ENCODE data around the gene TOGARAM2. TPM values are rescaled to one million over a fixed set of nuclear protein-coding genes. Genes with fewer than 3 reads are reported as not detected.

TOGARAM2 gene
- polyA plus RNA-seq, 1 donor (not counting 4 experiments of a cell fraction or from before 2014, with no cell fraction given): 0.10 TPM

GRCh38 chr2:28991021-28991420 lies 9.9 kb downstream of the TOGARAM2 start:
- Histone ChIP-seq H2AFZ (ENCODE audit: control insufficient read depth, low read length) (no peak overlapping the region), H3K4me1 (ENCODE audit: control insufficient read depth, extremely low read depth, insufficient read depth, low read length) (peaks cover 14% of the 10 kb centered on the region), H3K4me2 (ENCODE audit: control insufficient read depth, extremely low read depth, insufficient read depth, low read depth, low read length) (no peak overlapping the region), H3K9ac (ENCODE audit: control insufficient read depth, extremely low read depth, insufficient read depth, low read length) (no peak overlapping the region), H4K20me1 (ENCODE audit: control insufficient read depth, extremely low read depth, insufficient read depth, low read length) (no peaks in the 10 kb centered on the region), H3K36me3 (ENCODE audit: control insufficient read depth in 2 of 2, extremely low read depth in 1 of 2, insufficient read depth in 2 of 2, low read length in 2 of 2) (no peaks in the 10 kb centered on the region), H3K27me3 (ENCODE audit: control insufficient read depth, extremely low read depth, insufficient read depth, low read length) (no peaks in the 10 kb centered on the region), H3K9me1 (ENCODE audit: control insufficient read depth, extremely low read depth, insufficient read depth, low read length) (no peaks in the 10 kb centered on the region), H3K79me2 (ENCODE audit: control insufficient read depth, insufficient read depth, low read length) (no peaks in the 10 kb centered on the region), H3K27ac (ENCODE audit: control insufficient read depth, insufficient read depth, low read length) (no peak overlapping the region), H3K4me3 (ENCODE audit: control insufficient read depth in 2 of 3, extremely low read depth in 1 of 3, insufficient read depth in 2 of 3, low read depth in 1 of 3, low read length in 3 of 3) (no peak overlapping the region), H3K9me3 (ENCODE audit: control insufficient read depth, low read depth, low read length) (no peaks in the 10 kb centered on the region)
- TF ChIP-seq EZH2 (IDR thresholded peaks at IDR 0.05; ENCODE audit: low read length) (no peak), CTCF (optimal IDR thresholded peaks at IDR 0.05 in 1 of 3, IDR thresholded peaks at IDR 0.05 in 1 of 3, conservative IDR thresholded peaks at IDR 0.05 in 1 of 3; ENCODE audit: extremely low read depth in 1 of 3, insufficient read depth in 2 of 3, low read length in 3 of 3) (no peak)
- dilution Hi-C loops (cut with MboI; ENCODE audit: extremely low pct_ligation_motif_present, low sequenced_read_pairs): no loop called here
- DNase-seq (ENCODE audit: low read depth, low spot score) (no peak), FAIRE-seq (no peak)

DNA sequence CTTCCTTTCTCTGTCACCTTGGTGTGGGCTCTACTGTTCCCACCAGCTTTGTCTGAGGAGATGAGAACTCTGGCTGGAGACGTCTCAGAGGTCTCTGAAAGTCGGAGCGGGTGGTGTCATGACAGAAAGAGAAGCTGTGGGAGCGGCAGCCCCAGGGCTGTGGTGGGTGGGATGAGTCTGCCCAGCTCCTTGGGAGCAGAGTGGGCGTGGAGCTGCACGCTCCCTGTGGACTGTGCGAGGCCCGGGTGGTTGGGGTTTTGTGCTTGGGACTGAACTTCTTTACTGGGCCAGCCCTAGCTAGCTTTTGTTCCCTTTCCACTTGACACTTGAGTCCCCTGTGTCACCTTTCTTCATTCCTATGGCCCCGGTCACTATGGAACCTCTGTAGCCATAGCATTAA lies 10.4 kb downstream of the TOGARAM2 start:
- Histone ChIP-seq H3K4me3 (ENCODE audit: control insufficient read depth in 2 of 3, extremely low read depth in 1 of 3, insufficient read depth in 2 of 3, low read depth in 1 of 3, low read length in 3 of 3) (no peak overlapping the region), H3K27ac (ENCODE audit: control insufficient read depth, insufficient read depth, low read length) (no peak overlapping the region), H3K9me3 (ENCODE audit: control insufficient read depth, low read depth, low read length) (no peaks in the 10 kb centered on the region), H3K79me2 (ENCODE audit: control insufficient read depth, insufficient read depth, low read length) (no peaks in the 10 kb centered on the region), H3K9me1 (ENCODE audit: control insufficient read depth, extremely low read depth, insufficient read depth, low read length) (no peaks in the 10 kb centered on the region), H2AFZ (ENCODE audit: control insufficient read depth, low read length) (no peak overlapping the region), H3K36me3 (ENCODE audit: control insufficient read depth in 2 of 2, extremely low read depth in 1 of 2, insufficient read depth in 2 of 2, low read length in 2 of 2) (no peaks in the 10 kb centered on the region), H4K20me1 (ENCODE audit: control insufficient read depth, extremely low read depth, insufficient read depth, low read length) (no peaks in the 10 kb centered on the region), H3K4me2 (ENCODE audit: control insufficient read depth, extremely low read depth, insufficient read depth, low read depth, low read length) (no peak overlapping the region), H3K9ac (ENCODE audit: control insufficient read depth, extremely low read depth, insufficient read depth, low read length) (no peak overlapping the region), H3K4me1 (ENCODE audit: control insufficient read depth, extremely low read depth, insufficient read depth, low read length) (peaks cover 16% of the 10 kb centered on the region), H3K27me3 (ENCODE audit: control insufficient read depth, extremely low read depth, insufficient read depth, low read length) (no peaks in the 10 kb centered on the region)
- DNase-seq (ENCODE audit: low read depth, low spot score): no peak
- no peak for FAIRE-seq
- TF ChIP-seq CTCF (optimal IDR thresholded peaks at IDR 0.05 in 1 of 3, IDR thresholded peaks at IDR 0.05 in 1 of 3, conservative IDR thresholded peaks at IDR 0.05 in 1 of 3; ENCODE audit: extremely low read depth in 1 of 3, insufficient read depth in 2 of 3, low read length in 3 of 3) (no peak), EZH2 (IDR thresholded peaks at IDR 0.05; ENCODE audit: low read length) (no peak)
- dilution Hi-C loops (cut with MboI; ENCODE audit: extremely low pct_ligation_motif_present, low sequenced_read_pairs): no loop called here

Measured in keratinocyte (primary cell).